PC-3 (cell line): ENCODE data around the gene GATAD2A. TPM values are rescaled to one million over a fixed set of nuclear protein-coding genes. Genes with fewer than 3 reads are reported as not detected.

Experiments
- ATAC-seq: fragments of 200-7000 bp; cut with Tn5 transposase; 2 replicates; pipeline ENCODE4 v1.9.1; 2020; ENCODE audit warnings: mild to moderate bottlenecking, moderate library complexity
- BruUV-seq: library from RNA; stranded (reverse); fragments of 400-500 nt; replicated peaks from 2 replicates; lab custom pipeline; 2021; lab: Mats Ljungman, UMichigan
- CTCF ChIA-PET: fragments of 300-600 bp; sonication (Branson Sonifier 250); formaldehyde crosslinking; loops from one replicate; lab custom pipeline; 2022; ENCODE audit warnings: antibody characterized with exemption; lab: Charles Lee
- POLR2A ChIA-PET: fragments of 300-600 bp; sonication (Branson Sonifier 250); formaldehyde crosslinking; loops from one replicate; lab custom pipeline; 2022; ENCODE audit warnings: antibody characterized with exemption; ENCODE audit not compliant: unreplicated experiment; lab: Charles Lee
- DNase-seq: peaks from one replicate; pipeline ENCODE4 v3.0.0-alpha.2; 2015
- H2AFZ ChIP-seq: fragments of 300-600 bp; sonication (generic); 2 replicates; pipeline ENCODE4 v1.6.0; 2016; ENCODE audit warnings: antibody characterized with exemption, low read length
- H3F3A ChIP-seq: fragments of 300-600 bp; sonication (generic); one replicate; pipeline ENCODE4 v1.6.0; 2017; ENCODE audit warnings: antibody characterized with exemption, low read length, control low read depth, mild to moderate bottlenecking; ENCODE audit not compliant: unreplicated experiment
- H3K27ac ChIP-seq: fragments of 300-600 bp; sonication (generic); 2 replicates; pipeline ENCODE4 v1.5.1; 2016; ENCODE audit warnings: mild to moderate bottlenecking, low read length
- H3K27me3 ChIP-seq: fragments of 300-600 bp; sonication (generic); 2 replicates; pipeline ENCODE4 v1.6.1; 2016; ENCODE audit warnings: low read length, mixed read lengths
- H3K36me3 ChIP-seq: fragments of 300-600 bp; sonication (generic); 2 replicates; pipeline ENCODE4 v1.6.1; 2016; ENCODE audit warnings: low read depth, mixed run types, low read length, mixed read lengths
- H3K4me1 ChIP-seq: fragments of 300-600 bp; sonication (generic); 2 replicates; pipeline ENCODE4 v1.5.1; 2016; ENCODE audit warnings: low read length; ENCODE audit not compliant: insufficient read depth
- H3K4me2 ChIP-seq: fragments of 300-600 bp; sonication (generic); 2 replicates; pipeline ENCODE4 v1.6.0; 2016; ENCODE audit warnings: low read length
- H3K4me3 ChIP-seq: fragments of 300-600 bp; sonication (generic); 2 replicates; pipeline ENCODE4 v1.5.1; 2016; ENCODE audit warnings: mild to moderate bottlenecking, low read length, mixed read lengths
- H3K79me2 ChIP-seq: fragments of 300-600 bp; sonication (generic); 2 replicates; pipeline ENCODE4 v1.6.1; 2017; ENCODE audit warnings: low read length, mixed read lengths
- H3K9ac ChIP-seq: fragments of 300-600 bp; sonication (generic); 2 replicates; pipeline ENCODE4 v1.6.0; 2016; ENCODE audit warnings: mild to moderate bottlenecking, low read length
- H3K9me2 ChIP-seq: fragments of 300-600 bp; sonication (generic); replicated peaks from 2 replicates; pipeline ENCODE4 v1.6.1; 2016; ENCODE audit warnings: mixed run types, low read length, mixed read lengths
- H3K9me3 ChIP-seq: fragments of 300-600 bp; sonication (generic); 2 replicates; pipeline ENCODE4 v1.6.1; 2016; ENCODE audit warnings: low read length, mixed read lengths
- H4K20me1 ChIP-seq: fragments of 300-600 bp; sonication (generic); 2 replicates; pipeline ENCODE4 v1.6.1; 2016; ENCODE audit warnings: low read length, mixed read lengths
- EZH2 ChIP-seq: fragments of 300-600 bp; sonication (generic); IDR thresholded peaks from one replicate; pipeline ENCODE4 v1.6.1; 2017; ENCODE audit warnings: antibody characterized with exemption, mild to moderate bottlenecking, low read length; ENCODE audit not compliant: unreplicated experiment
- EZH2phosphoT487 ChIP-seq: fragments of 300-600 bp; sonication (generic); IDR thresholded peaks from 2 replicates; pipeline ENCODE4 v1.6.1; 2018; ENCODE audit warnings: mild to moderate bottlenecking, antibody characterized with exemption, low read length, borderline replicate concordance
- intact Hi-C: fragments of 100-400 bp; cut with micrococcal nuclease; formaldehyde crosslinking; loops from 2 replicates; pipeline ENCODE4 v1.9.0; 2023
- total RNA-seq: library from RNA; depleted of rRNA; stranded (reverse); fragments of >200 nt; gene quantifications from 2 replicates; pipeline ENCODE4 v1.2.3, GENCODE V29; 2014
- TF ChIP-seq, protein P1 (sequence below): fragments of 300-600 bp; sonication (generic); conservative IDR thresholded peaks from 2 replicates; pipeline ENCODE4 v1.5.1; 2017; ENCODE audit warnings: antibody characterized with exemption, low read depth, mild to moderate bottlenecking, low read length

The GATAD2A gene
- total RNA-seq, 1 experiment from 2014 or later: 104 TPM

GRCh38 chr19:19502808-19503602 lies 97.5 kb downstream of the GATAD2A start:
- H3K4me3 ChIP-seq: no peak overlapping the region
- H3K4me1 ChIP-seq: no peaks in the 10 kb centered on the region
- no peak for ATAC-seq
- no peaks in the 10 kb centered on the region for H3F3A ChIP-seq
- H3K9me3 ChIP-seq: no peaks in the 10 kb centered on the region
- peaks cover 40% of the 10 kb centered on the region for H3K36me3 ChIP-seq
- no peak overlapping the region for H2AFZ ChIP-seq
- TF ChIP-seq EZH2 (no peak), EZH2phosphoT487 (no peak)
- TF ChIP-seq, protein P1, sequence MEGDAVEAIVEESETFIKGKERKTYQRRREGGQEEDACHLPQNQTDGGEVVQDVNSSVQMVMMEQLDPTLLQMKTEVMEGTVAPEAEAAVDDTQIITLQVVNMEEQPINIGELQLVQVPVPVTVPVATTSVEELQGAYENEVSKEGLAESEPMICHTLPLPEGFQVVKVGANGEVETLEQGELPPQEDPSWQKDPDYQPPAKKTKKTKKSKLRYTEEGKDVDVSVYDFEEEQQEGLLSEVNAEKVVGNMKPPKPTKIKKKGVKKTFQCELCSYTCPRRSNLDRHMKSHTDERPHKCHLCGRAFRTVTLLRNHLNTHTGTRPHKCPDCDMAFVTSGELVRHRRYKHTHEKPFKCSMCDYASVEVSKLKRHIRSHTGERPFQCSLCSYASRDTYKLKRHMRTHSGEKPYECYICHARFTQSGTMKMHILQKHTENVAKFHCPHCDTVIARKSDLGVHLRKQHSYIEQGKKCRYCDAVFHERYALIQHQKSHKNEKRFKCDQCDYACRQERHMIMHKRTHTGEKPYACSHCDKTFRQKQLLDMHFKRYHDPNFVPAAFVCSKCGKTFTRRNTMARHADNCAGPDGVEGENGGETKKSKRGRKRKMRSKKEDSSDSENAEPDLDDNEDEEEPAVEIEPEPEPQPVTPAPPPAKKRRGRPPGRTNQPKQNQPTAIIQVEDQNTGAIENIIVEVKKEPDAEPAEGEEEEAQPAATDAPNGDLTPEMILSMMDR: no peak
- no peak overlapping the region for H3K9ac ChIP-seq
- no peaks in the 10 kb centered on the region for H3K27me3 ChIP-seq
- DNase-seq: no peak
- H3K27ac ChIP-seq: no peak overlapping the region
- H3K79me2 ChIP-seq: no peaks in the 10 kb centered on the region
- no peak overlapping the region for H3K4me2 ChIP-seq
- no peaks in the 10 kb centered on the region for H4K20me1 ChIP-seq
- ChIA-PET CTCF (no interaction called here), POLR2A (no interaction called here)
- no TSS peak for BruUV-seq
- intact Hi-C loops: no loop called here
- H3K9me2 ChIP-seq: no peaks in the 10 kb centered on the region

DNA sequence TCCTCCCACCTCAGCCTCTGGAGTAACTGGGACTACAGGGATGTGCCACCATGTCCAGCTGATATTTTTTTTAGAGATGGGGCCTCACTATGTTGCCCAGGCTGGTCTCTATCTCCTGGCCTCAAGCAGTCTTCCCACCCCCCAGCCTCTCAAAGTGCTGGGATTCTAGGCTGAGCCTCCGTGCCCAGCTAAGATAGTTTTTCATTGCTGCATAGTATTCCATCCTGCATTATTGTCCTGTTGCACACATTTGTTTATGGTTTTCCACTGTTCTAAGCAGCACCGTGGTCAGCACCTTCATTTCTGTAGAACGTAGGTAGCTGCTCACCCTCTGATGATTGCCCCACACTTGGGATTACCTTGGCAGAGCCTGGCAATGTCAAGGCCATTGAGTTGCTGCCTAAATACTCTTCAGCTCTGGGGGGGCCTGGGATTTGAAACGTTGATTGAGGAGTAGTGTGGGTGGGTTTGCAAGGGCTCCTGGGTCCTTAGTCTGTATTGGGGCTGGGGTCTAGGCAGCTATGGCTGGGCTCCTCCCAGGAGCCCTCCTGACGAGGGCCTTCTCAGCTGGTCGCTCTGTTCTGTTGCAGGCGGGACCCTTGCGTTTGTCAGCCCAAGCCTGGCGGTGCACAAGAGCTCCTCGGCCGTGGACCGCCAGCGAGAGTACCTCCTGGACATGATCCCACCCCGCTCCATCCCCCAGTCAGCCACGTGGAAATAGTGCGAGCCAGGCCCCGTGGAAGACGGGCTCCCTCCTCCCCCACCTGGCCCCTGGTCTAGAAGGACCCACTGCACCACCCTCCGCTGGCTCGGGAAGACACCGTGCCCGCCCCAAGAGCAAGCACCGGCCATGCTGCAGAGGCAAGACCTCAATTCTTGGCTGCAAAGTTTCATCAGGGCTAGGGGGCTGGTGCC lies 99.5 kb downstream of the GATAD2A start:
- H2AFZ ChIP-seq: no peak overlapping the region
- H3K4me3 ChIP-seq: no peak overlapping the region
- no peaks in the 10 kb centered on the region for H3K4me1 ChIP-seq
- no peak overlapping the region for H3K4me2 ChIP-seq
- no peaks in the 10 kb centered on the region for H3F3A ChIP-seq
- peaks cover 27% of the 10 kb centered on the region for H3K36me3 ChIP-seq
- H3K79me2 ChIP-seq: no peaks in the 10 kb centered on the region
- no peak overlapping the region for H3K9ac ChIP-seq
- no peaks in the 10 kb centered on the region for H3K27me3 ChIP-seq
- H3K9me2 ChIP-seq: no peaks in the 10 kb centered on the region
- no TSS peak for BruUV-seq
- CTCF ChIA-PET: no interaction called here
- H4K20me1 ChIP-seq: no peaks in the 10 kb centered on the region
- intact Hi-C loops: no loop called here
- DNase-seq (no peak), ATAC-seq (no peak)
- H3K9me3 ChIP-seq: no peaks in the 10 kb centered on the region
- TF ChIP-seq EZH2phosphoT487 (no peak), EZH2 (no peak)
- TF ChIP-seq, protein P1: no peak
- no peak overlapping the region for H3K27ac ChIP-seq
- POLR2A ChIA-PET: no interaction called here
